CD14-positive monocyte (primary cell): ENCODE data around the gene PRLH. TPM values are rescaled to one million over a fixed set of nuclear protein-coding genes. Genes with fewer than 3 reads are reported as not detected.

Experiments used
- DNase-seq, 3 donors: peaks; one replicate each; pipeline ENCODE4 v3.0.0-alpha.2; 2011 to 2022
- H2AFZ ChIP-seq: 2 replicates; pipeline ENCODE4 v1.6.0; 2012; ENCODE audit warnings: mild to moderate bottlenecking, low read depth, low read length, inconsistent platforms; ENCODE audit not compliant: insufficient read depth, poor library complexity, severe bottlenecking
- H3K27ac ChIP-seq, 2 donors: 1 replicate in 1 of 2; 2 replicates in 1 of 2; pipeline ENCODE4 v1.5.1; 2012 to 2013; ENCODE audit warnings: low read length in 2 of 2, control low read depth in 1 of 2, inconsistent platforms in 1 of 2, low read depth in 1 of 2, mild to moderate bottlenecking in 1 of 2
- H3K27me3 ChIP-seq, 2 donors: one replicate each; pipeline versions ENCODE4 v1.6.0 to v1.6.1; 2011 to 2013; ENCODE audit warnings: low read length in 2 of 2; ENCODE audit not compliant: control insufficient read depth in 2 of 2, insufficient read depth in 2 of 2
- H3K36me3 ChIP-seq, 2 donors: replicated peaks in 1 of 2; 1 replicate in 1 of 2; 2 replicates in 1 of 2; pipeline versions ENCODE4 v1.5.1 to v1.6.1; 2012 to 2013; ENCODE audit warnings: low read length in 2 of 2, control low read depth in 1 of 2, inconsistent platforms in 1 of 2, mild to moderate bottlenecking in 1 of 2; ENCODE audit not compliant: insufficient read depth in 2 of 2, control insufficient read depth in 1 of 2
- H3K4me1 ChIP-seq, 2 donors: 1 replicate in 1 of 2; 2 replicates in 1 of 2; pipeline versions ENCODE4 v1.5.1 to v1.6.1; 2012 to 2013; ENCODE audit warnings: low read length in 2 of 2, control low read depth in 1 of 2, inconsistent platforms in 1 of 2, mild to moderate bottlenecking in 1 of 2, moderate library complexity in 1 of 2; ENCODE audit not compliant: insufficient read depth in 2 of 2, control insufficient read depth in 1 of 2
- H3K4me2 ChIP-seq: replicated peaks from 2 replicates; pipeline ENCODE3; 2012; ENCODE audit warnings: low read length, moderate library complexity, mild to moderate bottlenecking; ENCODE audit not compliant: poor library complexity, severe bottlenecking; ENCODE audit errors: extremely low read depth
- H3K4me3 ChIP-seq, 3 experiments: fragments of 200-600 bp in 1 of 3; sonication (generic) in 1 of 3; replicated peaks in 1 of 3; 1 replicate in 2 of 3; 2 replicates in 1 of 3; pipeline ENCODE4 v1.5.1; 2011 to 2013; ENCODE audit warnings: low read length in 3 of 3, mild to moderate bottlenecking in 3 of 3, control low read depth in 2 of 3, low read depth in 2 of 3, inconsistent platforms in 1 of 3, moderate library complexity in 1 of 3
- H3K79me2 ChIP-seq: 2 replicates; pipeline ENCODE4 v1.6.0; 2012; ENCODE audit warnings: mild to moderate bottlenecking, control low read depth, inconsistent platforms, low read length, moderate library complexity; ENCODE audit not compliant: insufficient read depth
- H3K9ac ChIP-seq: 2 replicates; pipeline ENCODE4 v1.6.0; 2017; ENCODE audit warnings: low read length, mild to moderate bottlenecking; ENCODE audit not compliant: insufficient read depth, poor library complexity, severe bottlenecking
- H3K9me3 ChIP-seq, 2 donors: replicated peaks in 1 of 2; 1 replicate in 1 of 2; 2 replicates in 1 of 2; pipeline versions ENCODE4 v1.5.1 to v1.6.1; 2012 to 2013; ENCODE audit warnings: low read length in 2 of 2, control low read depth in 1 of 2; ENCODE audit not compliant: control insufficient read depth in 1 of 2, insufficient read depth in 1 of 2
- H4K20me1 ChIP-seq: 2 replicates; pipeline ENCODE4 v1.6.0; 2012; ENCODE audit warnings: mild to moderate bottlenecking, low read length, control low read depth, moderate library complexity; ENCODE audit not compliant: insufficient read depth
- H3K27ac Mint-ChIP-seq, 7 donors: one replicate each; pipeline ENCODE4 v1.8.0; 2020; ENCODE audit warnings: mild to moderate bottlenecking in 7 of 7, mixed read lengths in 7 of 7, moderate library complexity in 6 of 7, inconsistent platforms in 2 of 7
- H3K27me3 Mint-ChIP-seq, 3 donors: one replicate each; pipeline ENCODE4 v1.8.0; 2021 to 2022; ENCODE audit warnings: low read depth in 3 of 3, mild to moderate bottlenecking in 3 of 3, mixed read lengths in 3 of 3, moderate library complexity in 3 of 3, inconsistent platforms in 1 of 3
- H3K36me3 Mint-ChIP-seq, 2 donors: one replicate each; pipeline ENCODE4 v1.8.0; 2020; ENCODE audit warnings: mixed read lengths in 2 of 2, inconsistent platforms in 1 of 2, mild to moderate bottlenecking in 1 of 2
- H3K4me1 Mint-ChIP-seq: one replicate; pipeline ENCODE4 v1.8.0; 2020; ENCODE audit warnings: mild to moderate bottlenecking, mixed read lengths
- H3K4me3 Mint-ChIP-seq, 2 donors: one replicate each; pipeline ENCODE4 v1.8.0; 2020; ENCODE audit warnings: mild to moderate bottlenecking in 2 of 2, mixed read lengths in 2 of 2, moderate library complexity in 1 of 2
- H3K9me3 Mint-ChIP-seq, 7 donors: one replicate each; pipeline ENCODE4 v1.8.0; 2020 to 2022; ENCODE audit warnings: mixed read lengths in 7 of 7, mild to moderate bottlenecking in 6 of 7, moderate library complexity in 6 of 7, inconsistent platforms in 2 of 7
- WGBS: methylation state at CpG from one replicate; pipeline ENCODE4 v1.1.5; 2013; ENCODE audit warnings: missing lambda C conversion rate; ENCODE audit not compliant: insufficient coverage; 5-methylcytosine and 5-hydroxymethylcytosine counted together
- intact Hi-C, 2 donors: fragments of 100-400 bp; cut with micrococcal nuclease; formaldehyde crosslinking; loops; one replicate each; pipeline versions ENCODE4 v1.15.0 to v1.15.1; 2023
- polyA plus RNA-seq, 3 donors: library from polyadenylated mRNA; depleted of rRNA in 1 of 3; unstranded in 2 of 3; stranded (reverse) in 1 of 3; fragments of 300-500 nt in 2 of 3; fragments of >200 nt in 1 of 3; fragmentation: Illumina TruSeq in 2 of 3; gene quantifications; 1 replicate in 2 of 3; 2 replicates in 1 of 3; pipeline ENCODE4 v1.2.3, GENCODE V29; 2012 to 2021
- TF ChIP-seq, protein P1 (sequence below): fragments of 200-600 bp; IDR thresholded peaks from one replicate; pipeline ENCODE4 v1.8.0; 2022; ENCODE audit warnings: antibody characterized with exemption, mild to moderate bottlenecking

The PRLH gene
- polyA plus RNA-seq, 3 donors, result not detected

DNA sequence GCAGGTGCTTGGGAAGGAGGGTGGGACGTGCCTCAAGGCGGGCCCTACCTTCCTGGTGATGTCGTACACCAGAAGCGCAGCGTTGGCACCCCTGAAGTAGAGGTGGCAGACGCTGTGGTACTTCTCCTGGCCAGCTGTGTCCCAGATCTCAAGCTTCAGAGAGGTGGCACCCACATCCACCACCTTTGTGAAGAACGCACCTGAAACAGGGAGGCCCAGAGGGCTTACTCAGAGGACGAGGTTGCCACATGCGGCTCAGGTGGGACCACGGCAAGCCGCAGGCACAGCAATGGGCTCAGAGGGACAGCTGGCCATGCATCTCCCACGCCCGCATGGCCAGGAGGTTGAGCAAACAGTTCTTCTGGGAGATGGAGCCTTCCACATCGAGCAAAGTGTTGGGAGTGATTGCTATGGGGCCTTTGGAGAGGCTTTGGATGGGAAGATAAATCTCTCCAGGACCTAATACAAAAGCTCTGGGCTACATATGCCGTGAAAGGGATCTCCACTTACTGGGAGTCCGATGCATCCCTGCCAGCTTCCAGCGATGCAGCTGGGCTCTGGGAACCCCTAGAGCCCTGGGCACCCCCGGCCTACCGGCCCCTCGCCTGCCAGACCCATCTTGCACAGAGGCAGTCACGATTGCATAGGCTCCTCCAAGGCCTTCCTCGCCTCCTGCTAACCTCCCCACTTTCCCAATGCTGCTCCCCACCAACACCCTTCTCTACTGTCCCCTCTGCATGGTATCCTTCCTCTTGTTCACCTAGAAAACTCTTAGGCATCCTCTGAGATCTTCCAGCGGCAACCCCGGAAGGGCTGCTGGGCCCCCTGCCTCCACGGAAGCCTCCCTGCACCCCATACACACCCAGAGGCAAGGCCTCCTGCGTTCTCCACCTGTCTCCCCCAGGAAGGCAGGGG, 11.8 kb downstream of the PRLH start:
- no peak overlapping the region for H3K4me3 ChIP-seq
- no peak overlapping the region for H3K4me2 ChIP-seq
- H3K36me3 ChIP-seq, result no peaks in the 10 kb centered on the region
- H3K9me3 ChIP-seq, result no peaks in the 10 kb centered on the region
- H3K4me1 Mint-ChIP-seq, result no peaks in the 10 kb centered on the region
- no peak overlapping the region for H3K27ac ChIP-seq
- H3K9ac ChIP-seq, result no peak overlapping the region
- no peaks in the 10 kb centered on the region for H4K20me1 ChIP-seq
- 94% methylated on average over 18 of the region's 26 CpGs for WGBS
- no peaks in the 10 kb centered on the region for H3K9me3 Mint-ChIP-seq
- H2AFZ ChIP-seq, result no peak overlapping the region
- no peaks in the 10 kb centered on the region for H3K27me3 ChIP-seq
- H3K36me3 Mint-ChIP-seq, result no peaks in the 10 kb centered on the region
- no peak for DNase-seq
- intact Hi-C loops, result no loop called here
- H3K27ac Mint-ChIP-seq, result no peak overlapping the region
- no peaks in the 10 kb centered on the region for H3K4me1 ChIP-seq
- H3K4me3 Mint-ChIP-seq, result no peak overlapping the region
- TF ChIP-seq, protein P1, sequence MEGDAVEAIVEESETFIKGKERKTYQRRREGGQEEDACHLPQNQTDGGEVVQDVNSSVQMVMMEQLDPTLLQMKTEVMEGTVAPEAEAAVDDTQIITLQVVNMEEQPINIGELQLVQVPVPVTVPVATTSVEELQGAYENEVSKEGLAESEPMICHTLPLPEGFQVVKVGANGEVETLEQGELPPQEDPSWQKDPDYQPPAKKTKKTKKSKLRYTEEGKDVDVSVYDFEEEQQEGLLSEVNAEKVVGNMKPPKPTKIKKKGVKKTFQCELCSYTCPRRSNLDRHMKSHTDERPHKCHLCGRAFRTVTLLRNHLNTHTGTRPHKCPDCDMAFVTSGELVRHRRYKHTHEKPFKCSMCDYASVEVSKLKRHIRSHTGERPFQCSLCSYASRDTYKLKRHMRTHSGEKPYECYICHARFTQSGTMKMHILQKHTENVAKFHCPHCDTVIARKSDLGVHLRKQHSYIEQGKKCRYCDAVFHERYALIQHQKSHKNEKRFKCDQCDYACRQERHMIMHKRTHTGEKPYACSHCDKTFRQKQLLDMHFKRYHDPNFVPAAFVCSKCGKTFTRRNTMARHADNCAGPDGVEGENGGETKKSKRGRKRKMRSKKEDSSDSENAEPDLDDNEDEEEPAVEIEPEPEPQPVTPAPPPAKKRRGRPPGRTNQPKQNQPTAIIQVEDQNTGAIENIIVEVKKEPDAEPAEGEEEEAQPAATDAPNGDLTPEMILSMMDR, result no peak
- peaks cover 0 to 5% (median 3%) of the 10 kb centered on the region in 3 donors for H3K27me3 Mint-ChIP-seq
- H3K79me2 ChIP-seq, result no peaks in the 10 kb centered on the region

DNA sequence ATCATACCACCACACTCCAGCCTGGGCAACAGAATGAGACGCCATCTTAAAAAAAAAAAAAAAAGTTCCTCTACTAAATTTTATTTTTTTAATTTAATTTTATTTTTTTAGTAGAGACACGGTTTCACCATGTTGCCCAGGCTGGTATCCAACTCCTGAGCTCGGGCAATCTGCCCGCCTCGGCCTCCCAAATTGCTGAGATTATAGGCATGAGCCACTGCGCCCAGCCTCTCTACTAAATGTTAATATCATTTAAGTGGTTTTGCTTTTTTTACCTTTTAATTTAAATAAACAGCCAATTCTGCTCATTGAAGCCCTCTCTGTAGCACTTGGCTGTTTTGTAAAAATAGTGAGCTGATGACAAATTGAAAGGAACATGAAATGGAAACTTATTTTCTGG, 15.0 kb downstream of the PRLH start:
- WGBS, result no CpG with 5 or more reads among the region's 6 CpGs
- Mint-ChIP-seq H3K4me1 (no peaks in the 10 kb centered on the region), H3K36me3 (no peaks in the 10 kb centered on the region), H3K4me3 (no peak overlapping the region), H3K9me3 (no peaks in the 10 kb centered on the region), H3K27ac (no peak overlapping the region), H3K27me3 (peaks cover 0 to 4% (median 0%) of the 10 kb centered on the region in 3 donors)
- Histone ChIP-seq H3K4me3 (no peak overlapping the region), H3K9me3 (no peaks in the 10 kb centered on the region), H3K4me2 (no peak overlapping the region), H3K4me1 (no peaks in the 10 kb centered on the region), H4K20me1 (no peaks in the 10 kb centered on the region), H3K27ac (no peak overlapping the region), H3K79me2 (no peaks in the 10 kb centered on the region), H3K9ac (no peak overlapping the region), H3K27me3 (no peaks in the 10 kb centered on the region), H3K36me3 (no peaks in the 10 kb centered on the region), H2AFZ (no peak overlapping the region)
- intact Hi-C loops, result loop anchor here in 1 of 2 donors (5.0 kb wide), 1 partner anchor 161 kb away; no protein-coding TSS in a partner anchor
- TF ChIP-seq, protein P1, result no peak
- DNase-seq, result no peak
